Right cardiac atrium (tissue), 5 donors: ENCODE results near the gene ADAMTSL1. TPM values are rescaled to one million over a fixed set of nuclear protein-coding genes. Genes with fewer than 3 reads are reported as not detected.

Experiments
- ATAC-seq, 2 donors: fragments of 200-7000 bp; cut with Tn5 transposase; one replicate each; pipeline versions ENCODE4 v1.8.0 to v1.9.1; 2020; ENCODE audit warnings: moderate library complexity in 2 of 2, mild to moderate bottlenecking in 1 of 2
- DNase-seq, 3 donors: peaks; one replicate each; pipeline ENCODE4 v3.0.0-alpha.2; 2020
- H3K27ac ChIP-seq: one replicate; pipeline ENCODE4 v1.5.1; 2013; ENCODE audit warnings: mild to moderate bottlenecking, low read length, control low read depth, moderate library complexity
- H3K27me3 ChIP-seq: one replicate; pipeline ENCODE4 v1.6.1; 2013; ENCODE audit not compliant: control insufficient read depth, insufficient read depth
- H3K4me1 ChIP-seq: one replicate; pipeline ENCODE4 v1.6.1; 2013; ENCODE audit warnings: low read length; ENCODE audit not compliant: control insufficient read depth, insufficient read depth
- H3K4me3 ChIP-seq: one replicate; pipeline ENCODE4 v1.5.1; 2013; ENCODE audit warnings: low read length, control low read depth
- H3K9me3 ChIP-seq: one replicate; pipeline ENCODE4 v1.6.1; 2013; ENCODE audit warnings: low read length; ENCODE audit not compliant: control insufficient read depth
- WGBS: extraction: QIAGEN DNeasy Blood & Tissue Kit; methylation state at CpG from one replicate; pipeline ENCODE4 v1.1.7; 2013; 5-methylcytosine and 5-hydroxymethylcytosine counted together
- intact Hi-C, 4 donors: fragments of 100-400 bp; cut with DNase I; formaldehyde crosslinking; loops; one replicate each; pipeline versions ENCODE4 v1.11.0 to v1.14.0; 2022 to 2023
- polyA plus RNA-seq: library from polyadenylated mRNA; stranded (reverse); fragments of 200-250 nt; gene quantifications from one replicate; pipeline ENCODE4 v1.2.3, GENCODE V29; 2013
- total RNA-seq, 4 donors: library from RNA; stranded (reverse); fragmentation: NEBNext Ultra II Directional; extraction: Animal tissue kit (Norgen Biotek cat#: 25700); gene quantifications; one replicate each; pipeline ENCODE4 v1.2.1, GENCODE V29; 2021
- donor health status: healthy with polysubstance abuse.
- donor health status: DM: no; HTN: yes; CAD: no.
- donor health status: DM: no; HTN: no; CAD: no.
- donor health status: DM: no; HTN: yes; CAD: no; lungs with severe emphysema.
- donor health status: DM: yes; HTN: yes; CAD: no.

The ADAMTSL1 gene
- total and polyA plus RNA-seq, 5 donors = 1.2 to 5.0 (median 3.0) TPM

DNA sequence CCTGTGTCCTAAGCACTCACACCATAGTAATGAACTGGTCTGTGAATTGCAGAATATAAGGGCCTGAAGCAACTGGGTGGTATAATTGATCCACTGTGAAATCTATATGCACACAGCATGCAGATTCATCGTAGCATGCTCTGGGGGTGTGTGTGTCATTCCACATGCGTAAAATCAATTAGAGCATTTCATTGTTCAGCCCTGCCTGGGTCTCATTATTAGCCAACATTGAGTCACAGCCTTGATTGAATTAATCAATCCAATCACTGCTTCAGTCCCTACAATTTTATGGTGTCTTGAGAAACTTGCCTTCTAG, 248.0 kb downstream of the ADAMTSL1 start:
- no peaks in the 10 kb centered on the region for H3K9me3 ChIP-seq
- DNase-seq (no peak), ATAC-seq (no peak)
- no peak overlapping the region for H3K27ac ChIP-seq
- intact Hi-C loops = no loop called here
- H3K27me3 ChIP-seq = no peaks in the 10 kb centered on the region
- no peak overlapping the region for H3K4me3 ChIP-seq
- H3K4me1 ChIP-seq = no peaks in the 10 kb centered on the region
- WGBS = 97% methylated on average over 2 of the region's 2 CpGs

DNA sequence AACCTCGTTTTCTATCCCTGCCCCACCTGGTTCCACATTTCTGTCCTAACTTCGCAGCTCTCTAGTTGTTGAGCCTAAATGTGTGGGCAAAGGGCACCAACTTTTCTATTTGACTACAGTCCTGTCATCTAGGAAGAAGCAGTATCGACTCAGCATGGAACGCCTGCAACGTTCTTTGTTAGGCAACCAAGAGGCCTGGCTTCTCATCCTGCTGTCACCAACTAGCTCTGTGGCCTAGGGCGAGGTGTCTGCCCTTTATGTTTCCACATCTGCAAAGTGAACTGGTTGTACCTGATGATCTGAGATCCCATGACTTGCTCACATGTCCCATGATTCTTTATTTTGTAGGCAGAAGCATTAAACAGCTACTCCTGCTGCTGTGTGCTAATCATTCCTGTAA, 248.9 kb downstream of the ADAMTSL1 start:
- no peaks in the 10 kb centered on the region for H3K27me3 ChIP-seq
- no peaks in the 10 kb centered on the region for H3K9me3 ChIP-seq
- ATAC-seq (no peak), DNase-seq (no peak)
- no peak overlapping the region for H3K4me3 ChIP-seq
- 94% methylated on average over 6 of the region's 6 CpGs for WGBS
- no peaks in the 10 kb centered on the region for H3K4me1 ChIP-seq
- no peak overlapping the region for H3K27ac ChIP-seq
- intact Hi-C loops = no loop called here

DNA sequence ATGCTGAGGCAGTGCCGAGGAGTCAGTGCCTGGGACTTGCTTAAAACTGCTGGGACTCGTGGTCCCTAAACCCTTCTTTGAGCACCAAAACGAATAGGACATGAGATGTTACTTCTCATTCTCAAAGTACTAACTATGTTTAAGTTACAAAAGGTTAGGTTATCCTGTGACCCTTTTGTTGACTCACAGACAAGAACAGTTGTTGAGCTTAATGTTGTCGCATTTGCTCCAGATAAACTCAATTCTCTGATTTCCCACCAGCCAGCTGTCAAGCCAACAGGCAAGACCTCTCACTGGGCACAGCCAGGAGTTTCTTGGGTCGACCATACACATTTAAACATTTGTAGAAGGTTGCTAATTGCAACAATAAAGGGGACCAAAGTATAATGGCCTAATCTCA, 249.4 kb downstream of the ADAMTSL1 start:
- no peak for DNase-seq
- WGBS = 80% methylated on average over 5 of the region's 5 CpGs
- no peak overlapping the region for H3K4me3 ChIP-seq
- ATAC-seq = no peak
- H3K27ac ChIP-seq = no peak overlapping the region
- H3K9me3 ChIP-seq = no peaks in the 10 kb centered on the region
- H3K27me3 ChIP-seq = no peaks in the 10 kb centered on the region
- H3K4me1 ChIP-seq = no peaks in the 10 kb centered on the region
- intact Hi-C loops = no loop called here

DNA sequence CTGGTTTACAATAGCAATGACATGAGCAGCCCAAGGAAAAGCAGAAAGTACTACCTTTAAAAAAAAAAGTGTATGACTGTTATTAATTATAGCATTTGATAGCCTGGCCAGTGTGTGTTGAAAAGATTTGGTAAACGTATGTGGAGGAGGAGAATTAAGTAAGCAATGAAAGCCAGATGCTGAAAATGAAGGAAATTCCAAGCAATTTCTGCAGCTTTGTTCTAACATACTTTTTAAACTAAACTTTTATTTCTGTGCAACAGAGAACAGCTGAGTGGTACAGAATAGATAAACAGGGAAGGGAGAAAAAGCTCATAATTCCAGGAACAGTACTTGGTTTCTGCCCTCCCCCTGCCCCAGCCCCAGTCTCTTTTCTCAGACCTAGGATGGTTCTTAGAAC, 252.6 kb downstream of the ADAMTSL1 start:
- DNase-seq (no peak), ATAC-seq (no peak)
- Histone ChIP-seq H3K27me3 (no peaks in the 10 kb centered on the region), H3K27ac (no peak overlapping the region), H3K9me3 (no peaks in the 10 kb centered on the region), H3K4me1 (no peaks in the 10 kb centered on the region), H3K4me3 (no peak overlapping the region)
- intact Hi-C loops = no loop called here
- 57% methylated on average over 1 of the region's 1 CpG for WGBS

DNA sequence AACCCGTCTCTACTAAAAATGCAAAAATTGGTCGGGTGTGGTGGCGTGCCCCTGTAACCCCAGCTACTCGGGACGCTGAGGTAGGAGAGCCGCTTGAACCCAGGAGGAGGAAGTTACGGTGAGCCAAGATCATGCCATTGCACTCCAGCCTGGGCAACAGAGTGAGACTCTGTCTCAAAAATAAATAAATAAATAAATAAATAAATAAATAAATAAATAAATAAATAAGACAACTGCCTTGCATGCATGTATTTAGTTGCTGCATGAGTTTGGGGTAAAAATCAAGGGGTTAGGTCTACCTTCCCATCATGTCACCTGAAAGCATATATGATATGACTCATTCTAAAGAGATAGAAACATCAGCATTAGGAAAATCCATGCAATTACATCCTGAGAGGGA, 254.0 kb downstream of the ADAMTSL1 start:
- intact Hi-C loops = no loop called here
- no peaks in the 10 kb centered on the region for H3K9me3 ChIP-seq
- DNase-seq (no peak), ATAC-seq (no peak)
- no peaks in the 10 kb centered on the region for H3K27me3 ChIP-seq
- H3K27ac ChIP-seq = no peak overlapping the region
- WGBS = 99% methylated on average over 7 of the region's 7 CpGs
- no peak overlapping the region for H3K4me3 ChIP-seq
- no peaks in the 10 kb centered on the region for H3K4me1 ChIP-seq

DNA sequence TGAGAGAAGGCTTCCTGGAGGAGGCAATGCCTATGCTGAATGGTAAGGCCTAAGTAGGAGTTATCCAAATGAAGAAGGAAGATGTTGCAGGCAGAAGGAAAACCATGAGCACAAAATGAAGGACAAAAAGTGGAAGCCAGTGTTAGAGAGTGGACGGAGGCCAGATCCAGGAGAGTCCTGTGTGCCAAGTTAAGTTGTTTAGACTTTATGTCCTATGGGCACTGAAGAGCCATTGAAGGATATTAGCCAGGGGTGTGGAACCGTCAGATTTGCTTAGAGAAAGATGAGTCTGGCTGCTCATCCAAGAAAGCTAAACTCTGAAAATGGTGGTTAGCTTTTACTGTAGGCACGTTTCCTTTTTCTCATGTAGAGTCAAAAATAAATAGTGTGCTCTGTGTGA, 254.7 kb downstream of the ADAMTSL1 start:
- Histone ChIP-seq H3K27me3 (no peaks in the 10 kb centered on the region), H3K27ac (no peak overlapping the region), H3K4me3 (no peak overlapping the region), H3K4me1 (no peaks in the 10 kb centered on the region), H3K9me3 (no peaks in the 10 kb centered on the region)
- intact Hi-C loops = no loop called here
- ATAC-seq = no peak
- 94% methylated on average over 3 of the region's 3 CpGs for WGBS
- no peak for DNase-seq

DNA sequence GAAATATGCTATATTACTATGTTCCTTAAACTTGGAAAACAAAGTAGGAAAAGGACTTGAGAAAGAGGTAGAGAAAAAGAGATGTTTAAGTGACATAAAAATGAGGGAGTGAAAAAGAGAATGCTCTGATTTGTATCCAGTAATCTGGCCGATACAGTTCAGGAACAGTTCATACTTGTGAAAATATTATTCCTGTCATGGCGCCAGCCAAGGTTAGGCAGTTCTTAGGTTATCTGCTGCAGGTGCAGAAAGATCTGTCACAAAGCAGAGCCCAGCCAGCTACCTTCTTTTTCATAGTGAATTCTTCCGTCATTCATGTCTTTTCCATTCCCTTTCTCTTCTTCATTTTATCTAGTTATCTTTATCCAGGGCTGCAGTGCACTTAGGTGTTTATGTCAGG, 256.3 kb downstream of the ADAMTSL1 start:
- H3K27ac ChIP-seq = no peak overlapping the region
- WGBS = 87% methylated on average over 3 of the region's 3 CpGs
- no peak for ATAC-seq

DNA sequence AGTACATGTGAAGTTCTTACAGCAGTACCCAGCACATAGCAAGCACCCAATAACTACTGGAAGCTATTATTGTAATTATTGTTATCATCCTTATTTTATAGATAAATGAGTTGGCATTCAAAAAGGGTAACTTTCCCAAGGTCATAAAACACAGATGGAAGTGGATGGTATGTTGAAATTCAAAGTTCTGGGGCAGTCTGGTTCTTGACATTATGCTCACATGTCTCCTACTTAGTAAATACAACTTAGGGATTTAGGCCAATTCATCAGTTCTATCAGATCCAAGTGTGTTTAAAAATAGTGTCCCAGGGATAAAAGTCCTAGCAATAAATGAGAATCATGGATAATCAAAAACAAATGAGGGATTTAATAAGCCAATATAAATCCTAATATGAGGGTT, 265.2 kb downstream of the ADAMTSL1 start:
- ATAC-seq (no peak), DNase-seq (no peak)
- H3K27ac ChIP-seq = no peak overlapping the region
- no peaks in the 10 kb centered on the region for H3K9me3 ChIP-seq
- no peaks in the 10 kb centered on the region for H3K4me1 ChIP-seq
- H3K4me3 ChIP-seq = no peak overlapping the region
- intact Hi-C loops = no loop called here
- no peaks in the 10 kb centered on the region for H3K27me3 ChIP-seq

More for the DNA sequence above, 256.3 kb downstream of the ADAMTSL1 start:
- intact Hi-C loops = no loop called here
- DNase-seq = no peak
- Histone ChIP-seq H3K9me3 (no peaks in the 10 kb centered on the region), H3K4me3 (no peak overlapping the region), H3K4me1 (no peaks in the 10 kb centered on the region), H3K27me3 (no peaks in the 10 kb centered on the region)

DNA sequence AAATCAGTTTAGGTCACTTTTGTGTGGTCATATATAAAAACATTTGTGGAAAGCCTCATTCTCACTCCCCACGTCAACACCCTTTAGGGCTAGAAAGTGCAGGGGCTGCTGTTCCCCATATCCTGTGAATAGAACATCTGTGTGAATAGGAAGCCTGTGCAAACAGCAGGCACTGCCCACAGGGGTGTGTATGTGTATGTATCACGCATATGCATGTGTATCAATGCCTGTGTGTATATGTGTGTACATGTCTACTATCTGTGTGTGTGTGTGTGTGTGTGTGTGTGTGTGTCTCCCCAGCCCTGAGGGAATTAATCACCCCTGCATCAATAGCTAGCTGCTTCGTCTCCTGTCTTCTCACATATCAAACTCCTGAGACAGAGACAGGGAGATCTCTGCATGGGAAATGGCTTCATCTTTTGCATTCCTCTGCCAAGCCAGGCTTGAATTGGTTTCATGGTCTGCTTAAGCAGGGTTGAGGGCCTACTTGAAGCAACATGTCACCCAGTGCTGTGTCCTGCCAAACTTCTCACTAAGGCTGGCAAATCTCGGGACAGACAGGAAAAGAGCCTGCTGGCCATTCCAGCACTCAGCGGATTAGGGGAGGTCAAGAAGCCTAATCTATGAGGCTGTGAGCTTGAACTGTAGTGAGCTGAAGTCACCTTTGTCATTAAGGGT, 265.8 kb downstream of the ADAMTSL1 start:
- 67% methylated on average over 5 of the region's 5 CpGs for WGBS
- peak in 1 of 3 donors; percentile 40 for DNase-seq
- intact Hi-C loops = no loop called here
- Histone ChIP-seq H3K27me3 (no peaks in the 10 kb centered on the region), H3K4me1 (no peaks in the 10 kb centered on the region), H3K4me3 (no peak overlapping the region), H3K27ac (no peak overlapping the region), H3K9me3 (no peaks in the 10 kb centered on the region)
- peak; percentile 41 to 78 for ATAC-seq

DNA sequence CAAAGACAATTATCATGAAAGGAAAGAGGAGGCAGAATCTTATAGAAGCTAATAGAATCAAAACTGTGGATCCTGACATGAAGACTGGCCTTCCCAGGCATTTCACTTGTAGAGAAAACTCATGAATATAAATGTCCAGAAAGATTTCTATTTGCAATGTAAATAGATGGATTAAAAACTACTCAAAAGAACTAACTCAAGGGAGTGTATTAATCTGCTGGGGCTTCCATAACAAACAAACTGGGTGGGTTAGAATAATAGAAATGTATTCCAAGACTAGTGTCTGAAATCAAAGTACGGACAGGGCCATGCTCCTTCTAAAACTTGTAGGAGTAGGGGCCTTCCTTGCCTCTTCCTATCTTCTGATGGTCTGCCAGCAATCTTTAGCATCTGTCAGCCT, 267.4 kb downstream of the ADAMTSL1 start:
- Histone ChIP-seq H3K9me3 (no peaks in the 10 kb centered on the region), H3K27ac (no peak overlapping the region), H3K27me3 (no peaks in the 10 kb centered on the region), H3K4me3 (no peak overlapping the region), H3K4me1 (no peaks in the 10 kb centered on the region)
- 96% methylated on average over 1 of the region's 1 CpG for WGBS
- intact Hi-C loops = no loop called here
- ATAC-seq (no peak), DNase-seq (no peak)

DNA sequence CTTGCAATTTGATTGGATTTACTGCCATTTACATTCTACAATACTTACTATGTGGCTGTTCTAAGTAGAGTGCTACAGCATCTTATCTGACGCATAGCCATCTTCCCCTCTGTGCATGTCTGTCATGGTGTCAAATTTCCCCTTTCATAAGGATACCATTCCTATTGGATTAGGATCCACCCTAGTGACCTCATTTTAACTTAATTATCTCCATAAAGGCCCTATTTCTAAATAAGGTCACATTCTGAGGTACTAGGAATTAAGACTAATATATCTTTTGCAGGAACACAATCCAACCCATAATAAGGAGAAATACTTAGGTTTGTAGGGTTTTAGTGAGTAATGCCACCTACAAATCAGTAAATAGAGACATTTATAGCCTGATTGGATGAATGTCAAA, 268.0 kb downstream of the ADAMTSL1 start:
- intact Hi-C loops = no loop called here

DNA sequence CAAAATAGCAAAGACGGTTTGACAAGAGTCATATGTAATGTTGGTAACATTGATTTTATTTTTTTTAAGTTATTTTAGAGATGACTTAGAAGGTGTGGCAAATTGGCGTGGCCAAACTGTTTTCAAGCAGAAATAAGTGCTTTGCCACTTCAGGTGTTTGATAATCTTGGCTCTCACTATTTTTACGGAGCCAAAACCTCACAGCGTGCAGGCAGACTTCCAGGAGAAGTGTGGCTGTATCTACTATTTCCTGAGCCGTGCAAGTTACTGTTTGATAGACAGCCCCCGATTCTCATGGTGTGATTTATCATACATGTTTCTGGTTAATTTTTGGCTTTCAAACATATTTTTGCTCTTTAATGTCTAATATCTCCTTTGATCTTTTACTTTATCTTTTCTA, 269.5 kb downstream of the ADAMTSL1 start:
- Histone ChIP-seq H3K27ac (no peak overlapping the region), H3K9me3 (no peaks in the 10 kb centered on the region), H3K4me3 (no peak overlapping the region), H3K27me3 (no peaks in the 10 kb centered on the region), H3K4me1 (no peaks in the 10 kb centered on the region)
- intact Hi-C loops = no loop called here
- 41% methylated on average over 6 of the region's 6 CpGs for WGBS
- ATAC-seq = no peak
- DNase-seq = no peak

More for the DNA sequence above, 268.0 kb downstream of the ADAMTSL1 start:
- no peak overlapping the region for H3K27ac ChIP-seq
- H3K9me3 ChIP-seq = no peaks in the 10 kb centered on the region
- no peaks in the 10 kb centered on the region for H3K27me3 ChIP-seq
- no peaks in the 10 kb centered on the region for H3K4me1 ChIP-seq
- DNase-seq (no peak), ATAC-seq (no peak)
- WGBS = 99% methylated on average over 1 of the region's 1 CpG
- no peak overlapping the region for H3K4me3 ChIP-seq
